OCI-LY7 (cell line): ENCODE data around the gene GSTK1.

ENCODE experiments used
- CTCF ChIP-seq: fragments of 200-600 bp; sonication (generic); conservative IDR thresholded peaks from 2 replicates; pipeline ENCODE4 v1.5.1; 2014; ENCODE audit warnings: mild to moderate bottlenecking, antibody characterized with exemption, low read length, moderate library complexity, mixed read lengths
- EZH2phosphoT487 ChIP-seq: fragments of 200-600 bp; sonication (generic); IDR thresholded peaks from 2 replicates; pipeline ENCODE4 v1.6.1; 2018; ENCODE audit warnings: low read depth, borderline replicate concordance, mild to moderate bottlenecking, mixed run types, antibody characterized with exemption, low read length, moderate library complexity, mixed read lengths

DNA sequence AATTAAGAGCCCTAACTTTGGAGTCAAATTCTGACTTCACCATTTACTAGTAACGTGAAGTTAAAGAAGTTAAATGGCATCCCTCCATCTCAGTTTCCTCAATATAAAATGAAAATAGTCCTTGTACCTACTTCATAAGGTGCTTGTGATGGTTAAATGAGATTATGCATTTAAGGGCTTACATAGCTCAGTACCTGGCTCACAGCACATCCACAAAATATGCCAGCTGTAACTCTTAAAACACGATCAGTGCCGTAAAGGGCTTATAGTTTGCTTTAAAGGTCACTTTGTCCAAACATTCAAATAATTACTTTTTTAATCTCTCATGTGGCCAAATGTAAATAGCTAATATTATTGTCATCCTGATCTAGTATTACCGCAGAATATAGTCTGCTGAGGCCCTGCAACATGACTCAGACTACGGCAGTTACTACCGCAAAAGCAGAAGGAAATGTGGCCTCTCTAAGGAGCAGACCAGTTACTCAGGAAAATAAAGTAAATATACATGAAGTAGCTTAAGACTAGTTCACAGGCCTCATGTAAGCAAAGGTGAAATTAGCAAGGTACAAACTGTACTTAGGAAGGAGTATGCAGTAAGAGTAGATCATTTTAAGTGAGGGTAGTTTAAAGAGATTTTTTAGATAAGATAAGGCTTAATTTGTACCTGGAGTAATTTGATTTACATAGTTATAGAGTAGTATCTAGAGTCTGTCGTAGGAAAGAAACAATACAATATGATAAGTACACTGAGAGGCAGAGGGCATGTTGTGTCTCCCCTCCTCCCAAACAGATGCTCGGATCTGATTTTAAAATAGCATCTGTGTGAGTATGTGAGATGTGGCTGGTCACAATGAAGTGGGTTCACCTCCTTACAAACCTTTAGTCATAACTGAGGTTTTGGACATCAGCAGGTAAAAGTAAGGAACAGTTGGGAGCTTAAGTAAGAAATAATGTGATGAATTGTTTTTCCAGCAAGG, 38.0 kb downstream of the GSTK1 start:
- no peak for TF ChIP-seq CTCF
- TF ChIP-seq EZH2phosphoT487: no peak
